Measurements from ENCODE around the gene VPS9D1.
A peak's percentile ranks its signal among the peaks of the same experiment; 100 is the strongest.

GRCh38 chr16:89700100-89700648 lies 20.5 kb downstream of the VPS9D1 start:
- no peak for TF ChIP-seq TAF1 (IDR thresholded peaks at IDR 0.05; ENCODE audit: low read depth)
- TF ChIP-seq POLR2AphosphoS5 (IDR thresholded peaks at IDR 0.05), result peak; percentile 82
- TF ChIP-seq CTCF (IDR thresholded peaks at IDR 0.05; ENCODE audit: poor library complexity, severe bottlenecking), result peak; percentile 77
- peak; percentile 71 for TF ChIP-seq SMC3 (conservative IDR thresholded peaks at IDR 0.05; ENCODE audit: poor library complexity)

All from neural cell (in vitro differentiated cells).